Activated T-cell treated with anti-CD3 and anti-CD28 coated beads for 24 hours (primary cell): Measurements from ENCODE around the gene CAPN12.

ENCODE experiments used
- DNase-seq: peaks from one replicate; pipeline ENCODE4 v3.0.0-alpha.2; 2020; ENCODE audit warnings: low read depth

Gene CAPN12

DNA sequence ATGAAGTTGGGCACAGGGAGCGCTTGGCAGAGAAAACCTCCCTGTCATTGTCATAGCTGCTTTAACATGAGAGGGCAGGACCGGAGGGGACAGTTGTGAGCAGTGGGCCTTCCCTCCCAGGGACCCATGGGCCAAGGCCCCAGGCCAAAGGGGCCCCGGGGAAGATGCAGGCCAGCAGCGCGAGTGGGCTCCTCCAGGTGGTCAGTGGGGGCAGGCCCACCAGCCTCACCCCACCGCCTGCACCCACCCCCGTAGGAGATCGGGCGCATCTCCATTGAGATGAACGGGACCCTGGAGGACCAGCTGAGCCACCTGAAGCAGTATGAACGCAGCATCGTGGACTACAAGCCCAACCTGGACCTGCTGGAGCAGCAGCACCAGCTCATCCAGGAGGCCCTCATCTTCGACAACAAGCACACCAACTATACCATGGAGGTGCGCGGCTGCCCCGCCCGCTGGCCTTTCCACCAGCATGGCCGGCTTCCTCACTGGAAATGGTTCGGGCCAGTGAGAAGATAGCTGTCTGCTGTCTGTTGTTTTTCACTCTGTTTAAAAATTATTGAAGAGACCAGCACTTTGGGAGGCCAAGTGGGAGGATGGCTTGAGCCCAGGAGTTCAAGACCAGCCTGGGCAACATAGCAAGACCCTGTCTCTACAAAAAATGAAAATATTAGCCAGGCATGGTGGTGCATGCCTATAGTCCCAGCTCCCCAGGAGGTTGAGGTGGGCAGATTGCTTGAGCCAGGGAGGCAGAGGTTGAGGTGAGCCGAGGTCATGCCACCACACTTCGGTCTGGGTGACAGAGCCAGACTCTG is 18.6 kb downstream of the CAPN12 start:
- no peak for DNase-seq

DNA sequence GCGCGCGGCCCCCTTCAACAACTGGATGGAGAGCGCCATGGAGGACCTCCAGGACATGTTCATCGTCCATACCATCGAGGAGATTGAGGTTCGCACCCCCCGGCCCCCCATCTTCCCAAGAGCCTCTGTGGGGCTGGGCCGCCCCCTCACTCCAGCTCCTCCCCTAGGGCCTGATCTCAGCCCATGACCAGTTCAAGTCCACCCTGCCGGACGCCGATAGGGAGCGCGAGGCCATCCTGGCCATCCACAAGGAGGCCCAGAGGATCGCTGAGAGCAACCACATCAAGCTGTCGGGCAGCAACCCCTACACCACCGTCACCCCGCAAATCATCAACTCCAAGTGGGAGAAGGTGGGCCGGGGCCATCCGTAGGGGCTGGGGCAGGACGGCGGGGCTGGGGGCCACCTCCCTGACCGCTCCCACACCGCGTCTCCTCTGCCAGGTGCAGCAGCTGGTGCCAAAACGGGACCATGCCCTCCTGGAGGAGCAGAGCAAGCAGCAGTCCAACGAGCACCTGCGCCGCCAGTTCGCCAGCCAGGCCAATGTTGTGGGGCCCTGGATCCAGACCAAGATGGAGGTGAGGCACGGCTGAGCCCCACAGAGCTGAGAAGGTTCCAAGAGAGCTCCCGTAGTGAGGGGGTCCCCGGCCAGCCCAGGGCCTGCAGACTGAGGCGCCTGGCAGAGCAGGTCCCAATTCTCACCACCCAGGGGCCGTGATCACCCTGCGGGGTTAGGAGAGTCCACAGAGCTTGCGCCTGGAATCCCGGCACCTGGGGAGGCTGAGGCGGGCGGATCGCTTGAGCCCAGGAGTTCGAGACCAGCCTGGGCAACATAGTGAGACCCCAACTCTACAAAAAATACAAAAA is 20.1 kb downstream of the CAPN12 start:
- no peak for DNase-seq

DNA sequence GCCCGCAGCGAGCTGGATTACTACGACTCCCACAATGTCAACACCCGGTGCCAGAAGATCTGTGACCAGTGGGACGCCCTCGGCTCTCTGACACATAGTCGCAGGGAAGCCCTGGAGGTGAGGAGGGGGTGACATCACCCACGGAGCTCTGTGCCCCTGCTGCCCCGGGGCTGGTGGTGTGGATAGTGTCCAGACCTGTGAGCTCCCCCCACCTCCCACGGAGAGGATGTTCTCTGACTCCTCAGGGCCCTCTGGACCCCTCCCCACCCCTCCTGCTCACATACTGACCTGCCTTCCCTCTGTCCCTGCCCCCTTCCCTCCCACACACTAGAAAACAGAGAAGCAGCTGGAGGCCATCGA is 20.7 kb downstream of the CAPN12 start:
- no peak for DNase-seq

DNA sequence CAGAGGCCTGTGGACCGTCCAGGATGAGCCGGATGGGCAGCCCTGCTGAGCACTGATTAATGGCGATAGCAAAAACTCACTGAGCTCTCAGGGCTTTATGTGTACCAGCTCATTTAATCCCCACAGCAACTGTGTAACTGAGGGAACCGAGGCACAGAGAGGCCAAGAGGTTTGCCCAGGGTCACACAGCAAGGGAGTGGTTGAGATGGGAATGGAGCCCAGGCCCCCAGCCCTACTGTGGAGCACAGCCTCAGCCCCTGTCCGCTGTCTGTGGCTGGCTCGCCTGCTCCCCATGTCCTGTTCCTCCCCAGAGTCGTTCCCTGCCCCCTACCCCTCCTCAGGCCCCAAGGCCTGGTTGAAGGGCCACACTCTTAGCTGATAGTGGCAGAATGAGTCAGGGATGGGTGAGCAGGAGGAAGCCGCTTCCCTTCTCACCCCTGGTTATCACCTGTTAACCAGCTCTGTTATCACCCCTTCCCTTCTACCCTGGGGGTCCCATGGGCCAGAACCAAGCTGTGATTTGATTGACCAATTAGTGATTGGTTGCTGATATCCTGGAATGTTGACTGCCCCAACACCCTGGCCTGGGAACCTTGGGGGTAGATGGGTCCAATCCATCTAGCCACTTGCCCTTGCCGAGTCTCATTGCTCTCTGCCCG is 21.2 kb downstream of the CAPN12 start:
- DNase-seq, result no peak

DNA sequence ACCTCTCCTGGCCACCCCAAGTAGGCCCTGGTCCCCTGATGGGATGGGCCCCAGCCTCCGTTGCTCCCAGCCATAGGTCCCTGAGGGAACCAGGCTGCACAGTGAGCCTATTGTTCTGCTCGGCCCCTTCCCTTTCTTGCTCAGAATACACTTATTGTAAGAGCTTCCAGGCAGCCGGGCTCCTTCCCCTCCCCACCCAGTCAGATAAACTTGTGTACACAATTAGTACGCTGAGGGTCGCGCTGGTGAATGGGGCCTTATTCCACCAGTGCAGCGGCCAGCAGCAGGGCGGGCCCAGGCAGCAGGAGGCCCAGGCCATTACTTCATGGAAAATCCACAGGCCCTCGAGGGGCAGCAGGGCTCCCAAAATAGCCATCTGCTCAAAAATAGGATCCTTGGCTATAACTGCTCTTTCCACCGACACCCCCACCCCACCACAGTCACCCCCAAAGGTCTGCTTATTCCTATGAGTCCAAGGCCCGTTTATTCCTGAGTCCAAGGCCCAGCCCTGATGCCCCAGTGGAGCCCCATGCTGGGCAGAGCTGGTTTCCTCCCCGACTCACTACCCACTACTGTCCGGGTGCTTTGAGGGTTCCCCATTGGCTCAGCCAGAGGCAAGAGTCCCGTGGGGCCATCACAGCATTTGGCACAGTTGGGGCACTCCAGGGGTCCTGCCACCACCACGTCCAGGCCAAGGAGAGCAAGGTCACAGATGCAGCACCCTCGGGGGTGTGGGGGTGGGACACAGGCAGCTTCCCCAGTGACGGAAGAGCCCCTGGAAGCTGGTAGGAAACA is 22.1 kb downstream of the CAPN12 start:
- DNase-seq, result no peak

DNA sequence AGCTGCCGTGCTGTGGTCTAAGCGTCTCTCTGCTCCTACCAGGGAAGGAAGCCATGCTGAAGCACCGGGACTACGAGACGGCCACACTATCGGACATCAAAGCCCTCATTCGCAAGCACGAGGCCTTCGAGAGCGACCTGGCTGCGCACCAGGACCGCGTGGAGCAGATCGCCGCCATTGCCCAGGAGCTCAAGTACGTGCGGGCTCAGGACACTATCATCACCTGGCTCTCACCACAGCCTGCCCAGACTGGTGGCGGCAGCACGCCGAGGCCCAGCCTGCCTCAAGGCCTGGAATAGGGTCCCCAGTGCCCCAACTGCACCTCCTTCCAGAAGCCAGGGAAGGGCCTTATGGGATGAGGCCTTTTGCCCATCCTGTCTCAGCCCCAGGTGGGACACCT is 22.8 kb downstream of the CAPN12 start:
- DNase-seq, result no peak

DNA sequence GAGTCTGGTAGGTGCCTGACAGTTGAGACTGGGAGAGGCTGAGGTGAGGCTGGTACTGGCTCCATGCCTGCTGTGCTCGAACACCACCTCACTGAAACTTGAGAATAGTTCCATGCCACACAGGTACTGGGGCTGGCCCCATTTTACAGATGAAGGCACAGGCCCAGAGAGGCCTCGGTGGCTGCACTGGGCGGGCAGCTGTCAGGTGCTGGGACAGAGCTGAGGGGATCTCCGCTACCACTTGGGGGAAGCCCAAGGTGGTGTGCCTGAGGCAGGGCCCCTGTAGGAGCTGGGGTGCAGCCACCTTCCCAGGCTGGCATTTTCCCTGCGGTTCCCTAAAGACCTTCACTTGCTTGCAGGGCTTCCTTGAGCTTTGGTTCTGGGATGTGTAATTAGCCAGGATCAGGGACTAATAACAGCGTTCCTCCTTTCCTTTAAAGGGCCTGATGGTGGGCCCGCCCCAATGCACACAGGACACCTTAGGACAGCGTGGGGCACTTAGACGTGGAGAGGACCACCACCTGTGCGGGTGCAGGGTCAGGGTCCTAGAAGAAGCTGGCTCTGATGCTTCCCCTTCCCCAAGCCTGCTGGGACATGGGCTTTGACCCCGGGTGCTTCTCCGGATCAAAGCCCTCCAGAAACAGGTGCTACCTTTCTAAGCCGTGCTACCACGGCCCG is 23.6 kb downstream of the CAPN12 start:
- no peak for DNase-seq

DNA sequence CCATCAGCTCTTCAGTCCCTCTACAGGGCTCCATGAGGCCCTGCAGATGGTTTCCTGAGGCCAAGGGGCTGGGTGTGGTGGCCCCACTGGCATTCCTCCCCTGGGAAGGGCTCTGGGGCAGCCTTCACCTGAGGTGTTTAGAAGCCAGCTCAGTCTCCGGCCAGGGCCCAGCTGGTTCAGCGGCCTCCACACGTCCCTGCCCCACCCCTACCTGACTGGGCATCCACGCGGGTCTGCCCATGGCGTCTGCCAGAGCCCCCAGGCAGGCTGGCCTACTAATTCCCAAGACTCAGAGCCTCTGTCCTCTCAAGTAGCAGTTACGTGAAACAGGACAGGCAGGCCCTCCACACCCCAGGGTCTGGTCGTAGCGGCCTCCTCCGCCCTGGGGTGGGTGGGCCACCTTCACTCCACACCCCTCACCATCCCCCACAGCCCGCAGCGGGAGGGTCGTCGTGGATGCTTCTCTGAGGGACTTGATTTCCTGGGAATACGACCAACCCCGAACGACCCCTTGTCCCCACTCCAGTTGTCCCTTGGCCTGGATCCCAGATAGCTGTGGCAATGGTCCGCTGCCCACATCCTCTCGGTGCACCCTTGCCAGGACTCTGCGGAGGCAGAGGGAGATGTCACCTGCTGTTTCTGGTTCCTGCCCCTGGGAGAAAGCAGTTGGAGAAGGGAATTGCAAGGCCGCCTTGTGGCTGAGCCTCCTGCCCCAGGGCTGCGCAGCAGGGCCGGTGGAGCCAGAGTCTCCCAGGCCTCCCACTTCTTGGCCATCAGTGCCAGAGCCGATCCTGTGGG is 24.3 kb downstream of the CAPN12 start:
- DNase-seq, result no peak

DNA sequence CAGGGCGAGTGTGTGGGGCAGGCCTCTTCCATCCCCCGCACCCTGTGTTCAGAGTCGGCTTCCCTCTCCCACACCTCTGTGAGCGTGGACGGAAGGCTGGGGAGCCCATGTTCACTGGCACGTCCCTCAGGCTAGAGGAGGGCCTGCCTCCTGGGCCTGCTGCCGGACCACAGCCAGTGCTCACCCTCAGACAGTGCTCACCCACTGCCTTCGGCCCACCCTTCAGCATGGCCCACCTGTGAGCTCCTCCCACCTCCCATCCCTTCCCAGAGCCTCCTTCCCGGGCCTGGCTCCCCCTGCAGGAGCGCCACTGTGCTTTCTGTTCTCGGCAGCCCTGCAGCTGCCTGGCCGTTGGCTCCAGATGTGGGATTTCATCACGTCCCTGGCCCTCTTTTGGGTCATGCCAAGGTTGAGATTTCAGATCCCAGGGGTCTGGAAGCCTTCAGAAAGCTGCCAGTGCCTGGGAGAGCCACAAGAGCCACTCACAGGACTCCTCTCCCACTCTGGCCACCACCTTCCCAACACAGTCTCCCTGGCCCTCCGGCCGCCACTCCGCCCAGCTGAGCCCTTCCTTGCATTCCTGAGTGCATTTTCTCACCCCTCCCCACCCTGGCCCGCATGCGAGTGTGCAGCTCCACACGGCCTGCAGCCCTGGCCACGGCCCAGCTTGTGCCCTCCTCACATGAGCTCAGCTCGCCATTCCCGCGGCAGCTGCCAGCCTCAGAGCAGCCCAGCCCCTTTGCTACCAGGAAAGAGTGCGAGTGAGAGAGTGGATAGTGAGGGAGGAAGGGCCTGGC is 25.3 kb downstream of the CAPN12 start:
- DNase-seq, result no peak

DNA sequence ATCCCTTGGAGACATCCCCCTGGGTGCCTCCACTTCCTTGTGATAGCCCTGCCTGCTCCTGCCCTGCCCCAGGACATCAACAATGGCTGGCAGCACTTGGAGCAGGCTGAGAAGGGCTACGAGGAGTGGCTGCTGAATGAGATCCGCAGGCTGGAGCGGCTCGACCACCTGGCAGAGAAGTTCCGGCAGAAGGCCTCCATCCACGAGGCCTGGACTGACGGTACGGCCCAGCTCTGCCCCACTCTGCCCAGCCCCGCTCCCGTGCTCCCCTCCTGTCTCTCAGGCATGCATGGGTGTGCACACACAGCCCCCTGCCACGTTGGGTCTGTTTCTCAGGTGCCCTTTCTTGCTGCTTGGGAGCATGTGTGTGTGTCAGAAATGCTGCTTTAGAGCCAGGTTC is 26.4 kb downstream of the CAPN12 start:
- DNase-seq, result no peak

DNA sequence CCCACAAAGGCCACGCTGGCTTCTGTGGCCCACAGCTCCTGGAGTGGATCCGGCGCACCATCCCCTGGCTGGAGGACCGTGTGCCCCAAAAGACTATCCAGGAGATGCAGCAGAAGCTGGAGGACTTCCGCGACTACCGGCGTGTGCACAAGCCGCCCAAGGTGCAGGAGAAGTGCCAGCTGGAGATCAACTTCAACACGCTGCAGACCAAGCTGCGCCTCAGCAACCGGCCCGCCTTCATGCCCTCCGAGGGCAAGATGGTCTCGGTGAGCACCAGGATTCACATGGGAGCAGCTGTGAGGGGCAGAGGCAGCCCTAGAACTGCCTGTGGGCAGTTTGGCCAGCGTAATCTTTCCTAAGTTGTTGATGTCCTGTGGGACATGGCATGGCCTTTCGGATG is 27.2 kb downstream of the CAPN12 start:
- no peak for DNase-seq

DNA sequence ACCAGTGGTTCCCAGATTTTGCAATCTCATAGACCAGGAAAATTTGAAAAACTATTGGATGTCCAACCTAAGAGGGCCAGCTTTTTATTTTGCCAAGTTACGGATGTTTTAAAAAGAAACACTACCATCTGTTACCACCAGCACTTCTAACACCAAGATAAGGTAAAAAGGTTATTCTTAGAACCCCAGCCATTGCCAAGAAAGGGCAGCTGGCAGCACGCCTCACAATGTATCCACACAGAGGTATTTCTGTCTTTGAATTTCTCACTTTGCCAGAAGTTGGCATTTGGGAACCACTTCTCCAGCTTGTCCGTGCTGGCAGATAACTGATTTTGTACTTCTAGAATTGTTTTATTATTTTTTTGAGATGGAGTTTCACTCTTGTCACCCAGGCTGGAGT is 28.7 kb downstream of the CAPN12 start:
- DNase-seq, result no peak

DNA sequence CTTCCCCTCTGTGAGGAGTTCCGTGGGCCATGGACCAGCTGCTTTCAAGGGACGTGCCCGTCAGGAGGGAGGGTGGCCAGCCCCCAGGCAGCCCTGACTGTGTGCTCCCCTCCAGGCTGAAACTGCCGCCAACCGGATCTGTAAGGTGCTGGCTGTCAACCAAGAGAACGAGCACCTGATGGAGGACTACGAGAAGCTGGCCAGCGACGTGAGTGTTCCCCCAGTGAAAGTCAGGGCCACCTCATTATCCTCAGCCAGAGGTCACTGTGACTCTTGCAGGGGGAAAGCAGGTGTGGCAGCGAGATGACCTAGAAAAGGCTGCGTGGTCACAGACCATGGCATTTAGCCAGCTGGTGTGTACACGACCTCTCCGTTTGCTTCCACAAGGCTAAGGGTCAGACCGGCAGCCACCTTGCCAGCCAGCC is 29.9 kb downstream of the CAPN12 start:
- no peak for DNase-seq

DNA sequence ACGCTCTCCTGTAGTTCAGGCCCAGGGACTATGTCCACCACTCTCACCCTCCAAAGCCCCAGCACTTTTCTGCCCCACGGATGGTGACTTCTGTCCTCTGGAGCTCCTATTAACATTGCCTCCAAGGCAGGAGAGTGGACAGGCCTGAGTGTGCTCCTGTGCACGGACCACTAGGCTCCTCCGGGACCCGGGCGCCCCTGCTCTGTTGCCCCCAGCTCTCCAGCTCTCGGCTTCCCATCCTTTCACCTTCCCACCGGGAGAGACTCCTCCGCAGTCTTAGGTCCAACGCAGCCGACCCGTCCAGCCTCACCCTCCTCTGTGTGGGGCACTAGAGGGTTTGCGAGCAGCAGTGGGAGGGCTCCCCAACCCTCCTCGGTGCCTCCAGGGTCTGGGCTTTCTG is 30.4 kb downstream of the CAPN12 start:
- DNase-seq, result no peak

DNA sequence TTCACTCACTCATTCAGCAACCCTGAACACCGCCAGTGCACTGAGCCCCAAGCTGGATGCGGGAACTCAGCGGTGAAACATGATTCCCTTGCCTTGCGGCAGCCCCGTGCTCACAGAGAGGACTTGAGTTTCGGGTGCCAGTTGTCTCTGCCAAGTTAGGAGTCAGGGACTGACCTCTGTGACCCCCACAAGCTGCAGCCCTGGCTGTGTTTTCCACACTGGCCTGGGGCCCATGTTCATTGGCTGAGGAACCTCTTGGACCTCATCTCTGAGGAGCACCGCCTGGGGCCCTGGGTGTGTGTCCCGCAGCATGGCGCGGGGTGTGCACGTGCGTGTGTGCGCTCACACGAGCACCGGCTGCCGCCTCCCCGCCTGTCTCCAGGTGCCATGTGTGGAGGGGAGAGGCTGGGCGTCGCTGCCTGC is 31.0 kb downstream of the CAPN12 start:
- no peak for DNase-seq

DNA sequence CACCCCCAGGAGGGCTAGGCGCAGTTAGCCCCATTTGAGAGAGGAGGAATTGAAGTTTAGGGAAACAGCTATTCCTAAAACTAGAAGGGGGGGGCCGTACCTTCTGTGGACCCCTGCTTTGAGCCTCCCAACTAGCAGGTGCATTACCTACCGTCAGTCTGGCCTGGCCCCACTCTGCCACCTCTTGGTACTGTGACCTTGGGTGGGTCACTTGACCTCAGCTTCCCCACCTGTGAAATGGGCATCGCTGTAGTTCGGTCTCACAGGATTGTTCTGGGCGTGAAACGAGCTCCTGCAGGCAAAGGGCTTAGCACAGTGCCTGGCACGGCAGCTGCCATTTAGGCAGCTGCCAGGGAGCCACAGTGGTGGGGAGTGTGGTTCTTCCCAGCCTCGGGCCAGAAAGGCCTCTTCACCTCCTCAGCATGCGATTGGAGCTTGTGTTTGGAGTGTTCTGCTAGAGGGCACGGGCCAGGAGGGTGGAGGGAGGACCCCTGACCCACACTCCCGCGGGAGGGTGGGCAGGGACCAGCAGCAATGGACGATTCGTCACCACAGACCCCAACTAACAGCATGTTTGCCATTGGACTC is 32.0 kb downstream of the CAPN12 start:
- DNase-seq, result no peak

DNA sequence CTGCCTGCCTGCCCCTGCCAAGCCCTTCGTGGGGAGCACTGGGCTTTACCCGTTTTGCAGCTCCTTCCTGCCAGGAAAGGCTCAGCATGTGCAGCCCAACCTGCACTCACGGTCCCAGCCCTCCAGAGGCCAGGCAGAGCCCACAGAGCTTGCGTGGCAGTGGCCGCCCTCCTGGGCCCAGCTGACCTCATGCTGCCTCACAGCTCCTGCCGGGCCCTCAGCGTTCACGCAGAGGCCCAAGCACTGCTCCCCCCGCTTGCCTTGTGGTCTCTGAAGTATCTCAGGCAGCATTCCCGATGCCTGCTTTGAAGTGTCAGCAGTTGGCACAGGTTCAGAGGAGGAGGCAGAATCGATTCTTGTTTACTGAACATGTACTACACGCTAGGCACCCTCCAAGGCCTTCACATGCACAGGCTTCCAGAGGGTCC is 32.5 kb downstream of the CAPN12 start:
- no peak for DNase-seq

DNA sequence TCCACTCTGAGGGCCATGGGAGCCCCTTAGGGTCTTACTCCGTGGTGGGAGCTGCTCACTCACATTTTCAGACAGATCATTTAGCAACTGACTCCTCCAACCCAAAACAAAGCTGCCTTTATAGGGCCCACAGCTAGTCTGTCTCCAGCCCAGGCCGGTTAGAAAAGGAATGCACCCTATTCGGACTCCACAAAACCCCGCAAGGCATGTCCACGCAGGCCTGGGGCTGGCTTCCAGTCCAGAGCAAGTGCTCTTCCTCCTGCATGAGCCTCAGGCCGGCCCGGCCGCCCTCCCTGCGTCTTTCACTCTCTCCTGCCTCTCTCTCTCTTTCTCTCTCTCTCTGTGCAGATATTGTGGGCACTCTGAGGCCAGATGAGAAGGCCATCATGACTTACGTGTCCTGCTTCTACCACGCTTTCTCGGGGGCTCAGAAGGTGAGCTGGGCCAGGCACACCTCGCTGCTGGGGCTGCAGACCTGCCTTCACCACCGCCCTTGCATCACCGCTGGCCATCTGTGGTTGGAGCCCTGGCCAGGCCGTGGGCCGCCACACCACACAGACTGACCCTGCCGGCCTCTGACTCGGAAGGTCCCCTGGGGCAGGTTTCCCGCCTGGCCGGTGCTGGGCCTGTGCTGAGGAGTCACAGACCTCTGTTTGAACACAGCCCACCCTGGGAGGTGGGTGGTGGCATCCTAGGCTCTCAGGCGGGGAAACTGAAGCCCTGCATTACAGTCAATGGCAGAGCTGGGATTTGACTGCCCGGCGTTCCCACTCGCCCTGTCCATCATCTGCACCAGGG is 33.1 kb downstream of the CAPN12 start:
- no peak for DNase-seq

DNA sequence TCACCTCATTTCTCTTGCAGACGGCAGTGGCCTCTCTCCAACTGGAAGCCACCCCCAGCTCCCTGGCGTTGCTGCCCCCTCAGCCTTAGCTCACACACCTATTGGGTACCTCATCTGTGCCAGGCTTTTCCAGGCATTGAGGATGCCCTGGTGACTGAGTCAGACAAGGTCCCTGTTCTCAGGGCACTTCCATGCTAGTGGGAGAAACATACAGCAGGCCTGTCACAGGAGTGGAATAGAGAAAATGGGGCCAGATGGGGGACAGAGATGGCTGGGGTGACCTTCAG is 33.9 kb downstream of the CAPN12 start:
- DNase-seq, result no peak
